ENCODE results near the gene TMTC4. TPM values are rescaled to one million over a fixed set of nuclear protein-coding genes. Genes with fewer than 3 reads are reported as not detected.

TMTC4 gene, protein sequence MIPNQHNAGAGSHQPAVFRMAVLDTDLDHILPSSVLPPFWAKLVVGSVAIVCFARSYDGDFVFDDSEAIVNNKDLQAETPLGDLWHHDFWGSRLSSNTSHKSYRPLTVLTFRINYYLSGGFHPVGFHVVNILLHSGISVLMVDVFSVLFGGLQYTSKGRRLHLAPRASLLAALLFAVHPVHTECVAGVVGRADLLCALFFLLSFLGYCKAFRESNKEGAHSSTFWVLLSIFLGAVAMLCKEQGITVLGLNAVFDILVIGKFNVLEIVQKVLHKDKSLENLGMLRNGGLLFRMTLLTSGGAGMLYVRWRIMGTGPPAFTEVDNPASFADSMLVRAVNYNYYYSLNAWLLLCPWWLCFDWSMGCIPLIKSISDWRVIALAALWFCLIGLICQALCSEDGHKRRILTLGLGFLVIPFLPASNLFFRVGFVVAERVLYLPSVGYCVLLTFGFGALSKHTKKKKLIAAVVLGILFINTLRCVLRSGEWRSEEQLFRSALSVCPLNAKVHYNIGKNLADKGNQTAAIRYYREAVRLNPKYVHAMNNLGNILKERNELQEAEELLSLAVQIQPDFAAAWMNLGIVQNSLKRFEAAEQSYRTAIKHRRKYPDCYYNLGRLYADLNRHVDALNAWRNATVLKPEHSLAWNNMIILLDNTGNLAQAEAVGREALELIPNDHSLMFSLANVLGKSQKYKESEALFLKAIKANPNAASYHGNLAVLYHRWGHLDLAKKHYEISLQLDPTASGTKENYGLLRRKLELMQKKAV
- 119 and 123 TPM in 2 replicates for polyA plus RNA-seq
- 182 and 183 TPM in 2 replicates for polyA minus RNA-seq

- no peaks in the 10 kb centered on the region for H3K9me2 ChIP-seq (ENCODE audit: insufficient read depth, low read length)
- H3K79me2 ChIP-seq (replicated peaks; ENCODE audit: insufficient read depth, low read length) = peaks cover 42% of the 10 kb centered on the region
- H2AFZ ChIP-seq (ENCODE audit: low read depth, low read length) = peak within 1 kb of the TSS; percentile 60
- H3K4me3 ChIP-seq (ENCODE audit: low read length) = peak within 1 kb of the TSS; percentile 94
- peak within 1 kb of the TSS; percentile 83 for H3K4me2 ChIP-seq (ENCODE audit: low read length)
- no peaks in the 10 kb centered on the region for H4K20me1 ChIP-seq (ENCODE audit: insufficient read depth)
- no peaks in the 10 kb centered on the region for H3K36me3 ChIP-seq (ENCODE audit: insufficient read depth, low read length)
- H3K9me3 ChIP-seq (ENCODE audit: low read length) = no peaks in the 10 kb centered on the region
- H3F3A ChIP-seq (ENCODE audit: insufficient read depth, low read length, poor library complexity, severe bottlenecking) = no peaks in the 10 kb centered on the region
- TF ChIP-seq TAF1 (IDR thresholded peaks at IDR 0.05; ENCODE audit: low read depth) (no peak), SMC3 (conservative IDR thresholded peaks at IDR 0.05; ENCODE audit: poor library complexity) (peak; percentile 11), RAD21 (conservative IDR thresholded peaks at IDR 0.05) (peak; percentile 7), REST (IDR thresholded peaks at IDR 0.05; ENCODE audit: borderline replicate concordance) (peak; percentile 39)
- peak within 1 kb of the TSS; percentile 77 for H3K27ac ChIP-seq (ENCODE audit: low read length)
- H3K27me3 ChIP-seq (ENCODE audit: insufficient read depth, low read depth, low read length) = no peaks in the 10 kb centered on the region
- peak within 1 kb of the TSS; percentile 76 for H3K9ac ChIP-seq (ENCODE audit: low read length)
Measured at GRCh38 chr13:100674572-100674871, at the start of gene TMTC4. Gene TMTC4 (minus strand): TSS chr13:100674795. CDS start chr13:100670362, 4,433 bp downstream.

- Histone ChIP-seq H3K9ac (ENCODE audit: low read length) (no peak overlapping the region), H3K36me3 (ENCODE audit: insufficient read depth, low read length) (no peaks in the 10 kb centered on the region), H3K27ac (ENCODE audit: low read length) (no peak overlapping the region), H3K4me3 (ENCODE audit: low read length) (no peak overlapping the region), H3K9me2 (ENCODE audit: insufficient read depth, low read length) (no peaks in the 10 kb centered on the region), H4K20me1 (ENCODE audit: insufficient read depth) (no peaks in the 10 kb centered on the region), H3K4me2 (ENCODE audit: low read length) (no peak overlapping the region), H3K9me3 (ENCODE audit: low read length) (no peaks in the 10 kb centered on the region), H3K79me2 (replicated peaks; ENCODE audit: insufficient read depth, low read length) (no peaks in the 10 kb centered on the region), H3K27me3 (ENCODE audit: insufficient read depth, low read depth, low read length) (no peaks in the 10 kb centered on the region), H2AFZ (ENCODE audit: low read depth, low read length) (no peak overlapping the region), H3F3A (ENCODE audit: insufficient read depth, low read length, poor library complexity, severe bottlenecking) (no peaks in the 10 kb centered on the region)
- no peak for TF ChIP-seq EZH2 (IDR thresholded peaks at IDR 0.05; ENCODE audit: borderline replicate concordance, insufficient read depth, low read length, poor library complexity, severe bottlenecking)
- TF ChIP-seq RAD21 (conservative IDR thresholded peaks at IDR 0.05) = no peak
- TF ChIP-seq POLR2AphosphoS5 (IDR thresholded peaks at IDR 0.05) = no peak
- TF ChIP-seq REST (IDR thresholded peaks at IDR 0.05; ENCODE audit: borderline replicate concordance) = no peak
- TF ChIP-seq TAF1 (IDR thresholded peaks at IDR 0.05; ENCODE audit: low read depth) = no peak
- TF ChIP-seq, protein P1, sequence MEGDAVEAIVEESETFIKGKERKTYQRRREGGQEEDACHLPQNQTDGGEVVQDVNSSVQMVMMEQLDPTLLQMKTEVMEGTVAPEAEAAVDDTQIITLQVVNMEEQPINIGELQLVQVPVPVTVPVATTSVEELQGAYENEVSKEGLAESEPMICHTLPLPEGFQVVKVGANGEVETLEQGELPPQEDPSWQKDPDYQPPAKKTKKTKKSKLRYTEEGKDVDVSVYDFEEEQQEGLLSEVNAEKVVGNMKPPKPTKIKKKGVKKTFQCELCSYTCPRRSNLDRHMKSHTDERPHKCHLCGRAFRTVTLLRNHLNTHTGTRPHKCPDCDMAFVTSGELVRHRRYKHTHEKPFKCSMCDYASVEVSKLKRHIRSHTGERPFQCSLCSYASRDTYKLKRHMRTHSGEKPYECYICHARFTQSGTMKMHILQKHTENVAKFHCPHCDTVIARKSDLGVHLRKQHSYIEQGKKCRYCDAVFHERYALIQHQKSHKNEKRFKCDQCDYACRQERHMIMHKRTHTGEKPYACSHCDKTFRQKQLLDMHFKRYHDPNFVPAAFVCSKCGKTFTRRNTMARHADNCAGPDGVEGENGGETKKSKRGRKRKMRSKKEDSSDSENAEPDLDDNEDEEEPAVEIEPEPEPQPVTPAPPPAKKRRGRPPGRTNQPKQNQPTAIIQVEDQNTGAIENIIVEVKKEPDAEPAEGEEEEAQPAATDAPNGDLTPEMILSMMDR (IDR thresholded peaks at IDR 0.05; ENCODE audit: poor library complexity, severe bottlenecking) = no peak
- TF ChIP-seq MXI1 (conservative IDR thresholded peaks at IDR 0.05; ENCODE audit: poor library complexity, severe bottlenecking) = no peak
- TF ChIP-seq SMC3 (conservative IDR thresholded peaks at IDR 0.05; ENCODE audit: poor library complexity) = no peak
- TF ChIP-seq EP300 (conservative IDR thresholded peaks at IDR 0.05; ENCODE audit: poor library complexity, severe bottlenecking) = no peak
Measured at GRCh38 chr13:100722517-100722916, 47.9 kb upstream of the TMTC4 start.
